ENCODE results near the gene TOMM40.

- TF ChIP-seq CTCF (IDR thresholded peaks at IDR 0.05) (no peak), ZFX (IDR thresholded peaks at IDR 0.05; ENCODE audit: borderline replicate concordance) (no peak)
Measured at GRCh38 chr19:44900328-44901244, 9.5 kb downstream of the TOMM40 start.

Data from 22Rv1 (cell line).